ENCODE measurements around the gene CEBPZOS.

Gene CEBPZOS

GRCh38 chr2:37196320-37197195 lies at the start of gene CEBPZOS:
Gene CEBPZOS (plus strand): TSS chr2:37196496. CDS start chr2:37199705, 3,209 bp downstream.
- DNase-seq: peak; percentile 96

DNA sequence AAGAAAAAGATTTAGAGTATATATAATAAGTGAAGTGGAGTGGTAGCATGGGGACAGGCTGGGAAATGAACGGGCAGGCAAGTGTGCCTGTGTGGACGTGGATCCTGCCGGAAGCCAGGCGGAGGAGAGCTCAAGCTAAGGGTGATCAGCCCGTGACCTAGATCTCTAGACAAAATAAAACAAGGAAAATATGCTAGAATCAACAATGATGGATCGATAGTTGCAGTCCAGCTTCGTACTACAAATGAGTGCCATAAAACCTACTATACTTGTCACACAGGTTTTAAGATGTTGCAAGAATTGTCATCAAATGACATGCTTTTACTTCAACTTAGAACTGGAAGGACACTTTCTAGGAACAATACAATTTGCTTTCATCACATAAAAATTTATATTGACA lies 48.0 kb upstream of the CEBPZOS start:
- DNase-seq: no peak

- no peak for DNase-seq
Measured at GRCh38 chr2:37149626-37150322, 46.5 kb upstream of the CEBPZOS start.

DNA sequence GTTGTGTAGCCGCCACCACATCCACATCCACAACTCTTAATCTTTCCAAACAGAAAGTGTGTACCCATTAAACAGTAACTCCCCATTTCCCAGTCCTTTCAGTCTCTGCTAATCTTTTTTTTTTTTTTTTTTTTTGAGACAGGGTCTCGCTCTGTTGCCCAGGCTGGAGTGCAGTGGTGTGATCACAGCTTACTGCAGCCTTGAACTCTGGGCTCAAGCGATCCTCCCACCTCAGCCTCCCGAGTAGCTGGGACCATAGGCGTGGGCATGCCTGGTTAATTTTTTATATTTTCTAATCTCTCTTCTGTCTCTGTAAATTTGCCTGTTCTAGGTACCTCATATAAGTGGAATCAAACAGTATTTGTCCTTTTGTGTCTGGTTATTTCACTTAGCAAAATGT lies 43.1 kb upstream of the CEBPZOS start:
- no peak for DNase-seq

- no peak for DNase-seq
Measured at GRCh38 chr2:37154785-37155184, 41.5 kb upstream of the CEBPZOS start.

GRCh38 chr2:37156071-37156856 lies 40.0 kb upstream of the CEBPZOS start:
- DNase-seq: no peak

GRCh38 chr2:37156857-37157714 lies 39.2 kb upstream of the CEBPZOS start, which contains the start of gene EIF2AK2:
Gene EIF2AK2 (minus strand): TSS chr2:37156980. CDS start chr2:37147806, 9,174 bp downstream.
- DNase-seq: peak; percentile 92

- DNase-seq: no peak
Measured at GRCh38 chr2:37164757-37165156, 31.5 kb upstream of the CEBPZOS start.

DNA sequence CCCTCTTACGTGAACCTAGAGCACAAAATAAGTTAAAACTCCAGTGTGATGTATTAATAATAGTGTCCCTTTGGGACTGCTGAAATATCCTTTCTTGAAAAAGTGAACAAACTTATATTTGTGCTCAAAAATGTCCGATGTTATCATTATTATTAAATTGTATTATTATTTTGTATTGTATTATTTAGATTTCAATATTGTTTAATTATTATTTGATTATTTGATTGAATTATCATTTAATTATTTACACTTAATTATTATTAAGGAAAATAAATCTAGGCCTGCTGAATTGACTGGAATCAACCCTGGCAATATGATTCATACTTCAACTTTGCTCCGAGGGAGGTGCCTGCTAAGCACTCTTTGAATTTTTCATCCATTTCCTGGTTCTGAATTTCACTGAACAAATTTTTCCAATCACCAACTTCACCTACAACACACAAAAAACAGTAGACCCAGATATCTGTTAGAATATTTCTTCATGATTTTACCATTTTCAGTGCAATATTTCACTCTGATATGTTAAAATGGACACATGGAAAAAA lies 28.6 kb upstream of the CEBPZOS start:
- no peak for DNase-seq

DNA sequence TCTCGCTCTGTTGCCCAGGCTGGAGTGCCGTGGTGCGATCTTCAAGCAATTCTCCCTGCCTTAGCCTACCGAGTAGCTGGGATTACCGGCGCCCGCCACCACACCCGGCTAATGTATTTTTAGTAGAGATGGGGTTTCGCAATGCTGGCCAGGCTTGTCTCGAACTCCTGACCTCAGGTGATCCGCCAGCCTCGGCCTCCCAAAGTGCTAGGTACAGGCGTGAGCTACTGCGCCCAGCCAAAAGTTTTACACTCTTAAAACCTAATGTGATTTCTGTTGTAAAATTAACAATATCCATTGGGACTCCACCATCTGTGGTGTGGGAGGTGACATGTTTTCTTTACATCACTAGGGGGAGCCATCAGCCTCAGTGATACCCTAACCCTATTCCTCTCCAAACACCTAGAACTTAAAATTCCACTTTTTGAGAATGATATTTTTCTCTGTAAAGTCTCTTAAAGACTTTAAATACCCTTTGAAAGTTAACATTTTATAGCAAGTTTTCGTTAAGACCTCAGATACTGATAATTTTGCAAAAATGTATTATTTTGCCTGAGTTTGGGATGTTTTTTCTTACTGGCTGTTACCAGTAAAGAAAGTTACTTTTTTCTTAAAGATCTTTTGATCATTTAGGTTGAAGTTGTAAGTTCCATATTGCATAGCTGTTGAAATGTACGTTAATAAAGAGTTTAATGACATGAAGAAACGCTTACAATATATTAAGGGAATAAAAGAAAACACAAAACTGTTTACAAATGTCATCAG lies 27.9 kb upstream of the CEBPZOS start:
- DNase-seq: no peak

- no peak for DNase-seq
Measured at GRCh38 chr2:37171624-37171950, 24.7 kb upstream of the CEBPZOS start.

GRCh38 chr2:37173741-37174140 lies 22.6 kb upstream of the CEBPZOS start:
- no peak for DNase-seq

DNA sequence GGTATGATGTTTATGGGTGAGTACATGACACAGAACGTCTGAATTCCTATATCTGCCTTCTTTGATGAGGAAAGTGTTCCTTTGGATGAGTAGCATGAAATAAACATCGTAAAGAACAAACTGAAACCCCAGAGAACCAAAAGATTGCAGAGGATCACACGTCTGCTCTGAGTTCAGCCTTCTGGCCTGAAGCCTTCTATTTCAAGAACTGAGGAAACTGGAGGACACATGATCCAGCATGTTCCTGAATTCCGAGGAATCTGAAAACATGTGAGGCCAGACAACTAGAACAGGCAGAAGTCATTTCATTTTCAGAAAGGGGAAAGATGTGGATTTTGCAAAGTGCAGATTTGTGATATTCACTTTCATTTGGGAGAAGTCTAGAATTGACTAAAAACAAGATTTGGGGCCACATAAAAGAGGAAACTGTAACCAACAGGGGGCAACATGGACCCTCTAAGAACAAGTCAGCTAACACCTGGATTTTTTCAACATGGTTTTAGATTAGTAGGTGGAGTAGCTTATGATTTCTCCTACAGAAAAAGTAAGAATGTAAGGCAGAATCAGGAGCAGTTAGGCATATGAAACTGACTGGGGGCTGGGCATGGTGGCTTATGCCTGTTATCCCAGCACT lies 16.2 kb upstream of the CEBPZOS start:
- no peak for DNase-seq

DNA sequence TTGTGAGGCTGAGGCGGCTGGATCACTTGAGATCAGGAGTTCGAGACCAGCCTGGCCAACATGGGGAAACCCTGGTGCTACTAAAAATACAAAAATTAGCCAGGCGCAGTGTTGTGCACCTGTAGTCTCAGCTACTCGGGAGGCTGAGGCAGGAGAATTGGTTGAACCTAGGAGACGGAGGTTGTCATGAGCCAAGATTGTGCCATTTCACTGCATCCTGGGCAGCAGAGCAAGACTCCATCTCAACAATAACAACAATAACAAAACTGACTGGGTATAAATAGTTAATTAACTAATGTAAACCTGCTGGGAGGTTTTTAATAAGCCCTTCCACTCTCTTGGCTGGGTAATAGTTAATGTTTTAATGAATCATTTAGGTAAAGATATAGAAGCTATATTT lies 15.7 kb upstream of the CEBPZOS start:
- DNase-seq: no peak

GRCh38 chr2:37181726-37182684 lies 14.3 kb upstream of the CEBPZOS start:
- no peak for DNase-seq

GRCh38 chr2:37188570-37188969 lies 7.7 kb upstream of the CEBPZOS start, which contains the start of gene SULT6B1:
Gene SULT6B1 (minus strand): TSS chr2:37188670. CDS start chr2:37188640, 30 bp downstream.
- no peak for DNase-seq

- no peak for DNase-seq
Measured at GRCh38 chr2:37189452-37190153, 6.7 kb upstream of the CEBPZOS start.

DNA sequence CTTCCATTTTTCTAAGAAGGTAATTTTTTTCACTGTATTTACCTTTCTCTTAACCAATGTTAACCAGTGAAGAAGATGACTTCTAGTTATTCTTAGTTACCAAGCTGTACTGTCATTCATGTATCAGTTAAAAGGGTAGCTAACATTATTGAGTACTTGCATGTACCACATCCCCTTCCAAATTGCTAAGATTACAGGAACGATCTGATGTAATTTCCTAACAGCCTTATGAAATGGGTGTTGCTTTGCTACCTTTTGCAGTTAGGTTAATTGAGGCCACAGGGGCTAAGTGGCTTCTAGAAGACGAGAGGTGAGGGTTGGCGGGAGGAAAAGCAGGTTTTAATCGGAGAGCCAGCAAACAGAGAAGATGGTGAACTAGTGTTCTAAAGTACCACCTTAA lies 6.0 kb upstream of the CEBPZOS start:
- DNase-seq: no peak

GRCh38 chr2:37191253-37191652 lies 5.0 kb upstream of the CEBPZOS start:
- DNase-seq: no peak

Data from activated effector memory CD4-positive, alpha-beta T cell treated with anti-CD3 and anti-CD28 coated beads, Interleukin-2, amount 50 U/mL, for 16 hours (primary cell).